GM18498 (cell line): ENCODE measurements around the gene NFU1.

Source experiments
- ATAC-seq: cut with Tn5 transposase; IDR thresholded peaks from one replicate; pipeline ENCODE4 v1.9.1; 2021; ENCODE audit warnings: mild to moderate bottlenecking, moderate library complexity; ENCODE audit not compliant: unreplicated experiment

NFU1 gene

DNA sequence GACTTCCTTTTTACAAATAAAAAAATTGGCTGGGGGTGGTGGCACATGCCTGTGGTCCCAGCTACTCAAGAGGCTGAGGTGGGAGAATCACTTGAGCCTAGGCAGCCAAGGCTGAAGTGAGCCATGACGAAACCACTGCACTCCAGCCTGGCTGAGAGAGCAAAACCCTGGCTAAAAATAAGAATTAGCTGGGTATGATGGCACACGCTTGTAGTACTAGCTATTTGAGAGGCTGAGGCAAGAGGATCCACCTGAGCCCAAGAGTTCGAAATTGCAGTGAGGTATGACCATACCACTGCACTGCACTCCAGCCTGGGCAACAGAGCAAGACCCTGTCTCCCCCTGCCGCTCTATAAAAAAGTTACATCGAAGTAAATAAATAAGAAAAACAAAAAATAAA is 83.9 kb downstream of the NFU1 start:
- ATAC-seq = no peak

DNA sequence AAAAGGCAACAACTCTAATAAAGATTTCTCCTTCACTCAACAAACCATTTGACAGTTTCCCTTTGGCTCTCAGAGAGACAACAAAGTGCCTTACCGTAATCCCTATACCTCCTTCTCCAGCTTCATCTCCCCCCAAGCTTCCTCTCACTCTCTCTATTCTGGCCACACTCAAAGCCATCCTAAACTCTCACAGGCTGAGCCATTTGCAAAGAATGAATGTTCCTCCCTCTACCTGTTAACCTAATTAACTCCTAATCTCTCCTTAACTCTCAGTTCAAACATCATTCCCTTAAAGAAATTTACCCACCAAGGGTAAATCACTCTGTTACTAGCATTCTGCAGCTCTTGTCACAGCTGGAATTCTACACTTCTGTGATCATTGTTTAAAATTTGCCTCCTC is 88.5 kb downstream of the NFU1 start:
- no peak for ATAC-seq
